ENCODE results near the gene EXOC3L1.

GRCh38 chr16:67201411-67202345, 11.7 kb upstream of the EXOC3L1 start:
- TF ChIP-seq, protein P1, sequence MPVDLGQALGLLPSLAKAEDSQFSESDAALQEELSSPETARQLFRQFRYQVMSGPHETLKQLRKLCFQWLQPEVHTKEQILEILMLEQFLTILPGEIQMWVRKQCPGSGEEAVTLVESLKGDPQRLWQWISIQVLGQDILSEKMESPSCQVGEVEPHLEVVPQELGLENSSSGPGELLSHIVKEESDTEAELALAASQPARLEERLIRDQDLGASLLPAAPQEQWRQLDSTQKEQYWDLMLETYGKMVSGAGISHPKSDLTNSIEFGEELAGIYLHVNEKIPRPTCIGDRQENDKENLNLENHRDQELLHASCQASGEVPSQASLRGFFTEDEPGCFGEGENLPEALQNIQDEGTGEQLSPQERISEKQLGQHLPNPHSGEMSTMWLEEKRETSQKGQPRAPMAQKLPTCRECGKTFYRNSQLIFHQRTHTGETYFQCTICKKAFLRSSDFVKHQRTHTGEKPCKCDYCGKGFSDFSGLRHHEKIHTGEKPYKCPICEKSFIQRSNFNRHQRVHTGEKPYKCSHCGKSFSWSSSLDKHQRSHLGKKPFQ (tag by site-specific recombination; IDR thresholded peaks at IDR 0.05): no peak
- TF ChIP-seq CTCF (tag by site-specific recombination; IDR thresholded peaks at IDR 0.05) (no peak), ZEB2 (tag by site-specific recombination; IDR thresholded peaks at IDR 0.05) (no peak), ZNF768 (tag by site-specific recombination; IDR thresholded peaks at IDR 0.05) (no peak), KLF1 (tag by site-specific recombination; IDR thresholded peaks at IDR 0.05) (no peak), ZNF157 (tag by site-specific recombination; IDR thresholded peaks at IDR 0.05) (no peak)

Data from HEK293 (cell line).